GM18519 (cell line): ENCODE measurements around the gene TSPAN2.

Experiments used
- ATAC-seq: cut with Tn5 transposase; IDR thresholded peaks from one replicate; pipeline ENCODE4 v1.9.1; 2021; ENCODE audit warnings: mild to moderate bottlenecking, moderate library complexity; ENCODE audit not compliant: unreplicated experiment, low FRiP score

TSPAN2 gene

DNA sequence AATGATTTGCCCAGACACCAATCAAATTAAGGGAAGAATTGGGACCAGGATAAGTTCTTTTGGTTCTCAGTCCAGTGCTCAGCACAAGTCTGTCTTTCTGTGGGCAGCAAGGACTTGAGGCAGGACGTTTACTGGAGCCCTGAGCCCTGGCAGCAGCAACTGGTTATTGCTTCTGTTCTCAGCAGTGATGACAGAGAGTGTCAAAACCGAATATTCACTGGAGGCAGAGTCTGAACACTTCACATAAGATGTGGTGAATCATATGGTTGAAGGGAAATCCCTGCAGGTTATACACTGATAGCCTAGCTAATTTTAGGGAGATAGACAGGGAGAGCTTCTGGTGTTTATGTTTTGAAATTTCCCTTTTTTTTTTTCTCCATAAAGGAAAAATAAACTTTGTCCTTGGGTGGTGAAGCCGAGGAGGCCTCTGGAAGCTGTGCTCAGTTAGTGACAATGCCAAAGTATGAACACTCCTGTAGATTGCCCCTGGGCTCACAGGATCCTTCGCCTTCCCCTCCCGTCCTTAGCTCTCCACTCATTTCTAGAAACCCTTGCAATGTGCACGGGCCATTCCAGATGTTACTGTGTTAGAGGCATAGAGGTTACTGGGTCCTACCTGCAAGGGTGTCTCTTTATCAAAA, 26.3 kb upstream of the TSPAN2 start:
- no peak for ATAC-seq

DNA sequence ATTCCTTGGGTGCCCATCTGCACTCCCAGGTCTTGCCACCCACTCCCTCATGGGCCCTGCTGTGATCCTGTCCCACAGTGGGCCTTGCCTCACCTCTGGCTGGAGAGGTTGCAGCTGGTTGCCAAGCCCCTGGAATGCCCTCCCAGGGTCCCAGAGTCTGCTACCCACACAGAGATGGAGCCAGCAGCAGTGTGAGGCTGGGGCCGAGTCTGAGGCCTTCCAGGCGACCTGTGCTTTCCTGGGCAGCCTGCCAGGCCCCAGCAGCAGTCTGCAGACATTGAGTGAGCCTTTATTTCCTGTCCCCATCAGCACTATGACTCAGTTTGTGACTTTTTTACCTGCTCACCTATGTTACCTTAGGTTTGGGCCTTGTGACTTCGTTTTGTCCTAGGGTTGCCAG, 25.0 kb upstream of the TSPAN2 start:
- ATAC-seq: no peak

DNA sequence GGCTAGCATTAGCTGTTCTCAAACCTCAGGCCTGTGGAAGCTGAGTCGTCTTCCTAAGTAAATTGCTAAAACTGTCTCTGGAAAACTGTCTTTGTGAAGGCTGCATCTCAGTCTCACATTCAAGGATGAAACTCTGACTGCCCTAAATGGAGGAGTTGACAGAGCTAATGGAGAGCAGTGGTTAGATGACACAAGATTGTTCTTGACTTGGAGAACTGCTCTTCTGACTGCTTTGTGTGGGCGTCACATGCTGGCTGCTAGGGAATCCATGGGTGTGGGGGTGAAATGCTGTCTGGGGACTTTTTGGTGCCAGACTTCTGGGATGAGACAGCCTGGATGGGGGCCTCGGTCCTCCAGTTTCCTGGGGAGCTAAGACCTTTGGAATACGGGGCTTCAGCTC, 24.5 kb upstream of the TSPAN2 start:
- ATAC-seq: no peak

DNA sequence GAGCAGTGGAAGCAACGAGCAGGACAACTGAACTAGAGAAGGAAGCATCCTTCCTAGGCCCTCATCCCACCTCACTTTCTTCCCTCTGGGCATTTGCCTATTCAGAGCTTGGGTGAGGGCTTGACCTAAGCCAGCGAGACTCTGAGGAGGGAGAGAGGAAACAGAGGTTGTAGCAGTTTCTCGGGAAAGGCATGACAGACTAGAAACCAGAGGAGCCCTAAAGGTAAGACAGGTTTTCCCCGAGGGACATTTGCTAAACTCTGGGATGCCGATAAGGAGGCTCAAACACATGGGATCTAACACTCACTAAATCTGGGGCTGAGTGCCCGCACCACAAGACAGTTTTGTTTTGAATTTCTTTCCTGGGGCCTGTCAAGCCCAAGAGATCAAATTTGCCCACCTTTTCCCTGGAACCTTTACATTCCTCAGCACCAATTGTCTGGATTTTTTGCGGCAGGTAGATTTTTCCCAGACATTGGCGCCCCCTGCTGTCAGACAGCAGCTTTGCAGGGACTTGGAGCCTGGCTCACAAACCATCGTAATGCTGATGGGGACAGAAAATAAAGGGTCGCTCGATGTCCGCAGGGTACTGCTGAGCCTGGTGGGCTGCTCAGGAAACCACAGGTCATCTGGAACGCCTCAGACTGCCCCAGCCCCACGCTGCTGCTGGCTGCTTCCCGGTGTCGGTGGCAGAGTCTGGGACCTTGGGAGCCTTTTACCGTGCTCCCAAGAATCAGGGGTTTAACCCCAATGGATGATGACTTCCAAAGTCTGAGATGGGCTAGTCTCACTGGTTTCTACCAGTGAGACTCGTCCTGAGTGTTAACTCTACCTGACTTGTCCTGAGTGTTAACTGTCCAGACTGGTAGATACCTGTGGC, 23.4 kb upstream of the TSPAN2 start:
- no peak for ATAC-seq

GRCh38 chr1:115107516-115108260, 18.4 kb upstream of the TSPAN2 start:
- no peak for ATAC-seq

GRCh38 chr1:115105831-115106230, 16.5 kb upstream of the TSPAN2 start:
- ATAC-seq: no peak

DNA sequence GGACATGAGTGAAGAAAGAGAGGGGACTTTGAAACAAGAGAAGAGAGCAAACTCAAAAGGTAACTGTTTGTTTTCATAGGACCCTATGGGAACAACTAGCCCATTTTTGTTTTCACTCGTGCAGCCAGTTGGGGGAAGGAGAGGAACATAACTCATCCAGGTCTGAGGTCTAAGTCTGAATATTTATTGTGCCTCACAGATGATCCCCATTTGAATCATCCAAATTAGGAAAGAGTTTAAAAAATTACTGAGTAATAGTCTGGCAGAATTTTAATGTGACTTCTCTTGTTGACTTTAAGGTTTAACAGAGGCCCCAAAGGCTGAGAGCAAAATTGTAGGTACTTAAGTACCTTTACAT, 10.4 kb upstream of the TSPAN2 start:
- ATAC-seq: no peak

DNA sequence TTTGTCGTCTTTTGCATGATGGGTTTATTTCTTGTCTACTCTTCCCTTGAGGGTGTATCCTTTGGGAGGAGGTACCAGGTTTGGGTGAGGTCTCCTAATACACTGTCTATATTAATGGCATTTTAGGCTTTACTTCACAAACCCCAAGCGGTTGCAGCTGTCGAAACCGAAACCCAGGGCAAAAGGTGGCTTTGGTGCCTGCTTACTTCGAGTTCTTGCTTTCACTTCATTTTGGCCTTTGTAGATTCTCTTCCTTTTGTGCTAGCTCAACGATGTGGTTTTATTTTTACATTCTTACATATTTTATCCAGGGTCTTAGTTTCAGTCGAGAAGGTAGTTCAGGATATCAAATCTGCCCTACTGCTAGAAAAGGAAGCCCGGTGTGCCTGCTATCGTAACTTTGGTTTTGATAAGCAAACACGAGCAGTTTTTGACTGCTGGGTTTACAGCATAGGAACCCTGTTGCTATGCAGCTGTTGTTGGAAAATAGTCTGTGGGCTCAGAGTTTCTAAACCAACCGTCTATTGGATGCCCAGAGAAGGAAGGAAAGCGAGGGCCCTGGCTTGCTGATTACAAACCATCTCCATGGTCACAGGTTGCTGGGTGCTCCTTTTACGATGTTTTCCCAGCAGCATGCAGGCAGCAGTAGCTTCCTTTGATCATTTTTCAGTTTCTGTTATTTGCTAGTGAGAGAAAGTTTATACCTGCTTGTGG, 9.8 kb upstream of the TSPAN2 start:
- ATAC-seq: peak; percentile 79

- ATAC-seq: no peak
Observed at GRCh38 chr1:115092175-115092574, 2.9 kb upstream of the TSPAN2 start.

DNA sequence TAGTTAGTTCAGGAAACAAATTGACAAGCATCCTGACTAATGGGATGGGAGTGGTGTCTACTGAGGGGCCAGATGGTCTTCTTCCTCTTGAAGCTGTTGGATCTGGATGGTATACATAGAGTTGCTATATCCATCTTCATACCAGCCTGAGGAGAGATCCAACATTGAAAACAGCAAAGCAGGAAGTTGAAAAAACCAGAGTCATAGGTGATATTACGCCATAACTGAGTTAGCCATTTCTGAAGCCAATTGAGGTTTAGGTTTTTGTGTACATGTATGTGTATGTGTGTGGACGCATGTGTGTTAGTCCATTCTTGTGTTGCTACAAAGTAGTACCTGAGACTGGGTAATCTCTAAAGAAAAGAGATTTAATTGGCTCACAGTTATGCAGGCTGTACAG, 2.3 kb upstream of the TSPAN2 start:
- ATAC-seq: no peak

- no peak for ATAC-seq
Observed at GRCh38 chr1:115090956-115091355, 1.7 kb upstream of the TSPAN2 start.

DNA sequence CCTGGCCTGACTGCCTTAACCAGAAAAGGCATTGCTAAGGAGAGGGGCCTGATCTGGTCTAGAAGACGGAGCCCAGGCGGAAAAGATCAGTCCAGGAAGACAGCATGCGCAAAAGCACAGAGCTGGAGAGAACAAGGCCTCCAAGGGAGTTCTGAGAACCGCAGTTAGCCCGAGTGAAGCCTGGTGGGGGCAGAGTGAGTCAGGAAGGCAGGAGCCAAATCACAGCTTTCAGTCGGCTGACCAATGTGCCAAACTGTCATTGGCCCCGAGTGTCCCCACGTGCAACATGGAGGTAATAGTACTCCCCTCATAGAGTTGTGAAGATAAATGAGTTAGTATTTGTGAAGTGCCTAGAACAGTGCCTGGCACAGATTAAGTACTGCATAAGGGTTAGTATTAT, 1.2 kb upstream of the TSPAN2 start:
- no peak for ATAC-seq

GRCh38 chr1:115090186-115090490, 835 bp upstream of the TSPAN2 start:
- ATAC-seq: no peak

DNA sequence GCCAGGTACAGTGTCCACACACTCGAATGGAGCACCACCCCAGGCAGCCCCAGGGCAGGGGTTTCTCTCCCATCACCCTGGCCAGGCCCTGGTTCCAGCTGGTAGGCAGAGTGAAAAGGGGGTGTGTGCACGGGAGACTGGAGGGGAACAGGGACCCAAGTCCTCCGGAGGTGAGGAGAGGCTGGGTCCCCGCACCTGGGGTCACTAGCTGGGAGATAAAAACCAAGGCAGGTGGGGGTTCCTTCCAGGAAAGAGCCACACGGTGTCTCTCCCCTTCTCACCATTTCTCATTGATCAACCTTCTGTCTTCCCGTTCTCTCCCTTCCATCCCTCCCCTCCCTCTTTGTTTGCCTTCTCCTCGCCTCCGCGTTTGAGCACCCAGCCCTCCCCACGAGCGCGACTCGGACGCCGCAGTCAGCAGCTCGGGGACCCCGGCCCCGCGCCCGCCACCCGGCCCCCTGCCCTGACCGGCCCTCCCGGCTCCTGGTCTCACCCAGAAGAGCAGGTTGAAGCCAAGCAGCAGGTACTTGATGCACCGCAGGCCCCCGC, 358 bp downstream of the TSPAN2 start:
- no peak for ATAC-seq

- no peak for ATAC-seq
Observed at GRCh38 chr1:115088115-115088778, 1.1 kb downstream of the TSPAN2 start.

DNA sequence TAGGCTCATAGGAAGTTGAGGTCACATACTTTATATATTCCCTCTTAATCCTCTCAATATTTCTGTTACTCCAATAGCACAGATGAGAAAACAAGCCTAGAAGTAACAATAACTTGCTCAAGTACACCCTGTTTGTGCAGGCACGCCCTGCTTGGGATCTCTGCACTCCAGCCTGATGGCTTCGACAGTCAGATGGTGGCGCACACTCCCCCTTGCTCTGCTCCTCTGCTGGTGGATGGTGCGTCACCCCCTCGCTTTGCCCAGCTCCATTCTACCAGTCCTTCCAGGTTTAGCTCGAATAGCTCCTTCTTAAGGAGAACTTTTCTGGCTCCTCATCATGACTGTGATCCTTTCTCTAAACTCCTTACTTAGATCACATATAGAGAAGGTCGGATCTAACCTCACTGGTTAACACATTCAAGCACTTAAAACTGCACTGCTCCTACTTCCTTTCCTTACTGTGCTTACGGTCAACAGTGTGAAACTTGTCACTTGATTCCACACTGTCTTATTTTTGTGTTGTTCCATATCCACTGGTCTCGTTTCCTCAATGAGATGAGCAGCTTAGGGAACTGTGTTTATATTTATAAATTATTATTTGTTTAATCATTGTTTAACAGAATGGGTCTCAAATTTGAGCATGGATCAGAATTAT, 3.0 kb downstream of the TSPAN2 start:
- ATAC-seq: no peak

GRCh38 chr1:115084902-115085511, 4.3 kb downstream of the TSPAN2 start:
- no peak for ATAC-seq

DNA sequence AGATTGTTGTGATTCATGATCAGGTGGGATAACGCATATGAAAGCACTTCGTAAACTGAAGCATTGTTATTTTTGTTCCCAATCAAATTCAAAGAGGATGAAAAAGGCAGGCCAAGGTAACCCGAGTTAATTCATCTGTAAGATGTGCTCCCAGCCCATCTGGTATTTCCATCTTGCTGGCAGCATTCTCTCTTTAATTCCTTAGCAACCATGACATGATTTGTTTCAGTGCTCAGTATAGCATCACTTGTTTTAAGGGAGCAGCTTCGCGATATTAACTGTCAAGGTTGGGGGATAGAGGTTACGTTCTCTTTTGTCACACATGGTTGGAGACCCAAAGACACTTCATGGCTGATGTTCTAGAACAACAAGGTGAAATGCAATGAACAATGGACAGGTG, 6.4 kb downstream of the TSPAN2 start:
- no peak for ATAC-seq

DNA sequence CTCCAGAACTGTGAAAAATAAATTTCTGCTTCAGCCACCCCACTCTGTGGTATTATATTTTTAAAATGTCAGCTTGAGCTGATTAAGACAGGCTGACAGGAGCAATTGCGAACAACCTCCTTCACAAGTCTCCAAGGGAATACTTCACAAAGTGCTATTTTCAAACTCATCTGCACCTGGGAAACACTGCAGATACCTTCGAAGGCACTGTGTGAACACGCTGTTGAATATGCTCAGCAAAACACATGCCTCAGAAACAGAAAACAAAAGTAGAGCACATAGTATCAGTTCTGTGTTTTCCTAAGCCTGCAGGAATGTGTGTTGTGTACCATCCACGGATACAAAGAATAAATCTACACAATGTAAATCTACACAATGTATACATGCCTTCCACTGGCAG, 10.6 kb downstream of the TSPAN2 start:
- ATAC-seq: no peak
